22Rv1 (cell line): ENCODE results near the gene RAB8A.
"Not testable (repeated sequence)": the region's sequence is repeated elsewhere in the genome, so short reads cannot be mapped to it uniquely, and the experiment has no call there.

Experiments used
- H3K27ac ChIP-seq: fragments of 450-650 bp; 2 replicates; pipeline ENCODE4 v1.5.1; 2017
- ZFX ChIP-seq: fragments of 450-650 bp; IDR thresholded peaks from 2 replicates; pipeline ENCODE4 v1.6.1; 2017; ENCODE audit warnings: antibody characterized with exemption, borderline replicate concordance
- TF ChIP-seq, protein P1 (sequence below): fragments of 450-650 bp; IDR thresholded peaks from 2 replicates; pipeline ENCODE4 v1.5.1; 2017; ENCODE audit warnings: mild to moderate bottlenecking

RAB8A gene

DNA sequence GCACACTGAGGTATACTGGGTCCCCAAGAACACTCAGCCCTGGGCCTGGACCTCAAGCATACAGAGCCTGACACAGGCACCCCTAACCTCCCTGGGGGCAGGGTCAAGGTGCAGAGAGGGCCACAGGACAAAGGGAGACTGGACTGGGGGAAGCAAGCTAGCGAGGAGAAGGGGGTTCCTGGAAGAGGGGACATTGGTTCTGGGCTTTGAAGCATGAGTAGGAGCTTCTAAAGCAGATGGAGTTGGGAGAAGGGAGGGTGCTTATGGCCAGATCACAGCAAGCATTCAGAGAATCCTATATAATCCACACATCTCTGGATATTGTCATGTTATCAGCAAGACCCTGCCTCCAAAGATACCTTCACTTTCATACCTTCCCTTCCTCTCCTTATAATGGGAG, 58.4 kb downstream of the RAB8A start:
- TF ChIP-seq, protein P1, sequence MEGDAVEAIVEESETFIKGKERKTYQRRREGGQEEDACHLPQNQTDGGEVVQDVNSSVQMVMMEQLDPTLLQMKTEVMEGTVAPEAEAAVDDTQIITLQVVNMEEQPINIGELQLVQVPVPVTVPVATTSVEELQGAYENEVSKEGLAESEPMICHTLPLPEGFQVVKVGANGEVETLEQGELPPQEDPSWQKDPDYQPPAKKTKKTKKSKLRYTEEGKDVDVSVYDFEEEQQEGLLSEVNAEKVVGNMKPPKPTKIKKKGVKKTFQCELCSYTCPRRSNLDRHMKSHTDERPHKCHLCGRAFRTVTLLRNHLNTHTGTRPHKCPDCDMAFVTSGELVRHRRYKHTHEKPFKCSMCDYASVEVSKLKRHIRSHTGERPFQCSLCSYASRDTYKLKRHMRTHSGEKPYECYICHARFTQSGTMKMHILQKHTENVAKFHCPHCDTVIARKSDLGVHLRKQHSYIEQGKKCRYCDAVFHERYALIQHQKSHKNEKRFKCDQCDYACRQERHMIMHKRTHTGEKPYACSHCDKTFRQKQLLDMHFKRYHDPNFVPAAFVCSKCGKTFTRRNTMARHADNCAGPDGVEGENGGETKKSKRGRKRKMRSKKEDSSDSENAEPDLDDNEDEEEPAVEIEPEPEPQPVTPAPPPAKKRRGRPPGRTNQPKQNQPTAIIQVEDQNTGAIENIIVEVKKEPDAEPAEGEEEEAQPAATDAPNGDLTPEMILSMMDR = no peak
- no peak for TF ChIP-seq ZFX
- H3K27ac ChIP-seq = no peak overlapping the region

DNA sequence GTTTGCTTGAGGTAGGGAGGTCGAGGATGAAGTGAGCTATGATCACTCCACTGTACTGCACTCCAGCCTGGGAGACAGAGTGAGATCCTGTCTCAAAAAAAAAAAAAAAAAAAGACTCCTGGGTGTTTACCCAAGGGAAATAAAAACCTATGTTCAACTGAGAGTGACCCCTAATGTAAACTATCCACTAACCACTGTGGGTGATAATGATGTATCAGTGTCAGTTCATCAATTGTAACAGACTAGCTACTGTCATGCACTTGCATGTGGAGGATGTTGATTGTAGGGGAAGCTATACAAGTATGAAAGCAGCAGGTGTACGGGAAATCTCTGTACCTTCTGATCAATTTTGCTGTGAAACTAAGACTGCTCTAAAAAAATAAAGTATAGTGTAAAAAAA, 64.3 kb downstream of the RAB8A start:
- no peak overlapping the region for H3K27ac ChIP-seq

GRCh38 chr19:16178866-16179265, 67.2 kb downstream of the RAB8A start:
- H3K27ac ChIP-seq = not testable (repeated sequence)

More for the DNA sequence above, 64.3 kb downstream of the RAB8A start:
- TF ChIP-seq, protein P1 = no peak
- TF ChIP-seq ZFX = no peak

GRCh38 chr19:16180611-16181010, 68.9 kb downstream of the RAB8A start:
- no peak overlapping the region for H3K27ac ChIP-seq
- TF ChIP-seq, protein P1 = no peak
- no peak for TF ChIP-seq ZFX
